Epithelial cell of esophagus (primary cell): ENCODE measurements around the gene C16orf82.

ENCODE experiments used
- DNase-seq: peaks from one replicate; pipeline ENCODE4 v3.0.0; 2010; ENCODE audit warnings: low read depth
- H3K4me3 ChIP-seq: 2 replicates; pipeline ENCODE4 v1.5.1; 2011; ENCODE audit warnings: mild to moderate bottlenecking, low read length, control low read depth
- TF ChIP-seq, protein P1 (sequence below): IDR thresholded peaks from 2 replicates; pipeline ENCODE4 v1.5.1; 2011; ENCODE audit warnings: low read depth, mild to moderate bottlenecking, low read length, control low read depth, inconsistent platforms; ENCODE audit not compliant: insufficient read depth; ENCODE audit errors: missing control alignments

C16orf82 gene

DNA sequence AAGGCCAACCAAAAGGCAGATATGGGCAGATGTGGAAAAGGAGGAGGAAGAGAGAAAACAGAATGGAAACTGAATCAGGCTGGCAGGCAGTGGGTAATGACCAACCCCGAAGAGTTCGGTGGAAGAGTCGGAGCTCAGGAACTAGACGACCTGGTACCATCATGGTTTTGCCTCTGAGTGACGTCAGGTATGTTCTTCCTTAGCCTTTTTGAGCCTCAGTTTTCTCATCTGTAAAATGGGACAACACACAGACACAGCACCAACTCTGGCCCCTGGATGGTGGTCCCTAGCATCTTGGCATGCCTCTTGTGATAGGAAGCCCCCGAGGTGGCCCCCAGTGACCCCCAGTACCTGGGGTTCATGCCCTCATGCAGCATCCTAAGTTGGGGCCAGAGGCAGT is 37.2 kb upstream of the C16orf82 start:
- no peak for DNase-seq
- TF ChIP-seq, protein P1, sequence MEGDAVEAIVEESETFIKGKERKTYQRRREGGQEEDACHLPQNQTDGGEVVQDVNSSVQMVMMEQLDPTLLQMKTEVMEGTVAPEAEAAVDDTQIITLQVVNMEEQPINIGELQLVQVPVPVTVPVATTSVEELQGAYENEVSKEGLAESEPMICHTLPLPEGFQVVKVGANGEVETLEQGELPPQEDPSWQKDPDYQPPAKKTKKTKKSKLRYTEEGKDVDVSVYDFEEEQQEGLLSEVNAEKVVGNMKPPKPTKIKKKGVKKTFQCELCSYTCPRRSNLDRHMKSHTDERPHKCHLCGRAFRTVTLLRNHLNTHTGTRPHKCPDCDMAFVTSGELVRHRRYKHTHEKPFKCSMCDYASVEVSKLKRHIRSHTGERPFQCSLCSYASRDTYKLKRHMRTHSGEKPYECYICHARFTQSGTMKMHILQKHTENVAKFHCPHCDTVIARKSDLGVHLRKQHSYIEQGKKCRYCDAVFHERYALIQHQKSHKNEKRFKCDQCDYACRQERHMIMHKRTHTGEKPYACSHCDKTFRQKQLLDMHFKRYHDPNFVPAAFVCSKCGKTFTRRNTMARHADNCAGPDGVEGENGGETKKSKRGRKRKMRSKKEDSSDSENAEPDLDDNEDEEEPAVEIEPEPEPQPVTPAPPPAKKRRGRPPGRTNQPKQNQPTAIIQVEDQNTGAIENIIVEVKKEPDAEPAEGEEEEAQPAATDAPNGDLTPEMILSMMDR, result no peak
- H3K4me3 ChIP-seq, result no peak overlapping the region

DNA sequence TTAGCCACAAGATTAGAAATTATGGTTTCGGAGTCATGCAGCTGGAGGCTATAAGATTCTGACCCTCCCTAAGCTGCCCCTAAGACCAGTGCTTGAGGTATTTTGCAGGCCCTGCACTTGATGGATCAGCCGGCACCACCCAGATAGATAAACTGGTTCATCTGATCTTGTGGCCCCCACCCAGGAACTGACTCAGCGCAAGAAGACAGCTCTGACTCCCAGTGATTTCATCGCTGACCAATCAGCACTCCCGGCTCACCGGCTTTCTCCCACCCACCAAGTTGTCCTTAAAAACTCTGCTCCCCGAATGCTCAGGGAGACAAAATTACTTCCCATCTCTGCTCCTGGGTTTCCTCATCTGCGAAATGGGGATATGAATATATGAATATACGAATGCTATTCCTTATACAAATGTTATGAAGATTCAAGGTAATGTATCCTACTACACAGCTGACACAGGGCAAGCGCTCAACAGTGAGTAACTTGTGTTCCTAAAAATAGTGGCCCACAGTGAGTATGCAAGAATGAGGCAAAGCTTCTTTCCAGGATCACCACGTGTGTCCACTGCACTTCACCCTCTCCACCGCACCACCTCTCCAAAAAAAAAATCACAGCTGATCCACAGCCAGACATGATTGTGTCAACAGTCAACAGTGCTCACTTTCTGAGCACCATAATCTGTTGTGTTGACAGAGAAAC is 33.3 kb upstream of the C16orf82 start:
- no peak overlapping the region for H3K4me3 ChIP-seq
- no peak for DNase-seq
- TF ChIP-seq, protein P1, result no peak

DNA sequence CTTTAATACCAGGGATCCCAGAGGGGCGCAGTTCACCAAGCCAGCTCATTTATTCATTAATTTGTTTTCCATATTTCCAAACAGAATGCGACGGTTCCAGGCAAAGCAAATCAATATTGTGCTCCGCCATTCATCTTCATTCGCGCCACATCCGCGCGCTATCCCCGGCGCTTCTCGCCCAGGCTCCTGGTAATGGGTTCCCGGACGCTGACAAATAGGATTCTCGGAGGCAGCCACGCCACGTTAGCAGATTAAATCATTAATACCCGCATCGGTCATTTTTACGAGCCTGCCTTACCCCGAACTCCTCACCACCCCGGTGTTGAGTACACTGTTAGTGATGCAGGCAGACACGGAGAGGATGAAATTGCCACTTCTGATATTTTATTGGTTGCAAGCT is 26.0 kb upstream of the C16orf82 start:
- H3K4me3 ChIP-seq, result no peak overlapping the region
- TF ChIP-seq, protein P1, result no peak
- no peak for DNase-seq

DNA sequence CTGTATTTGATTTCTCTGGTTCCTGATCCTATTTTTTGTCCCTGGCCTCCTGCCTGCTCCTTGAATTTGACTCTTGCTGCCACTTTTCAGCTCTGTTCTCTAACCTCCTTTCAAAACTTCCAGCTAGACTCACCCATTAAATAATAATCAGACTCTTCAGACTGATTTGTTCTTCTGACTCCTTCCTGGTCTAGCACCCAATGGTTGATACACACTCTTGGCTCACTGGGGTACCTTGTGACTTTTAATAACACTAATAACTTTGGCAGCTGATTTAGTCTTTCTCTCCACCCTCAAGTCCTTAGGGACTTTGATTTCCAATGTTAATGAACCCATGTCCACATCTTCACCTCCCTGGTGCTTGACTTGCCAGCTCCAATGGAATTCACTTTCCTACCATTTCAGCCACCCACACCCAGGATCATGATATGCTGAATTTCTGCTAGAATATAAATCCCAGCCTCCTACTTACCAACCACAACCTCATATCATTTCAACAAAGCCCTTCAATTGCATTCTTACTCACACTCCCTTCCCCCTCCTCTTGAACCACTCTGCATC is 19.7 kb upstream of the C16orf82 start:
- no peak overlapping the region for H3K4me3 ChIP-seq
- TF ChIP-seq, protein P1, result no peak
- DNase-seq, result no peak

DNA sequence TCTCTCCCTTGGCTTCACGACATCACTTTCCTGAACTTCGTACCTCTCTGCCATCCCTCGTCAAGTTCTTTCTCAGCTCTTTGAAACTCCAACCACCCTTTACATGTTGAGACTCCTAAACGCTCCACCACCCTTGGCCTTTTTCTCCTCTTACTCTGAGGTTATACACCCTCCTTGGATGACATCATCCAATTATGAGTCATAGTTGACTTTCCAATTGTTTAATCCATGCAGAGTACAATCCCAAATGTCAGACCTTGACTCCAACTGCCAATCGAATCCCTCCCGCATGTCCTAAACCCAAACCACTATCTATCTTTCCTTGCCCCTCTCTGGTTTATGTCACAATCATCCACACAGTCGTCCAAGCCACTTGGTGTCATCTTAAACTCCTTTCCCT is 18.4 kb upstream of the C16orf82 start:
- TF ChIP-seq, protein P1, result no peak
- no peak overlapping the region for H3K4me3 ChIP-seq
- DNase-seq, result no peak

DNA sequence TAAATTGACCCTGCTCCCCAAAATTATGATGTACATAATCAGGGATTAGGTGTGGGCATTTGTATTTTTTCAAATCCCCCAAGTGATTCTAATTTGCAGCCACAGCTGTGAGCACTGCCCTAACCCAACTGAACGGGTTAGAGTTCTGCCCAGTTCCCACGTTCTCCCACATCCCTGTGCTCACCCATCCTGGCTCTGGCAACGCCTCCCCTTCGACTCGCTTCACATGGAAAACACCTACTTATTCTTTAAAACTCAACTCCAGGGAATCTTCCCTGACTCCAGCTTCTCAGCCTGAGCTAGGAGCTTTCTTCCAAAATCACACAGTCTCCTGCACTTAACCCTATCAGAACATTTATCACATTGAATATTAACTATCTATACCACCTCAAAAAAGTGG is 17.6 kb upstream of the C16orf82 start:
- TF ChIP-seq, protein P1, result no peak
- no peak for DNase-seq

DNA sequence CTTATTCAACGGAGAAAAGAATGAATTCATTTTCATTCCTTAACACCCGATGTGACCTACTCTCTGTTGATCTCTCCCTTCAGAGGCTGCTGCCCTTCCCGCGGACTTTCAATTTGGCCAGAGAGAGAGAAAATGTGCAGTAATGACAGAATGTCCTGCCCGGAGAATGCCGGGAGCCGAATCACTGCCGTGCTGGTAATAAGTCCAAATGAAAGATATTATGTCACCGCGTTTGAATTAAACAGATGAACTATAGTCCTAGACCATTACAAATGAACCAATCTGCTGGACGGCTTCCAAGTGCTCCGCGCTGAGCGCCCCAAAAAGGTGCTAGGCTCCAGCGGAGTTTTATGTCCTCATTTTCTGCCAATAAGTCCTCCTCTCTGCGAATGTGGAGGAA is 14.7 kb upstream of the C16orf82 start:
- TF ChIP-seq, protein P1, result no peak
- H3K4me3 ChIP-seq, result no peak overlapping the region
- DNase-seq, result no peak

More for the DNA sequence above, 17.6 kb upstream of the C16orf82 start:
- H3K4me3 ChIP-seq, result no peak overlapping the region
